Loucy (cell line): ENCODE measurements around the gene PIANP.
"Not testable (repeated sequence)": the region's sequence is repeated elsewhere in the genome, so short reads cannot be mapped to it uniquely, and the experiment has no call there.

ENCODE experiments used
- H2AFZ ChIP-seq: fragments of 200-600 bp; sonication (generic); 2 replicates; pipeline ENCODE4 v1.6.0; 2016; ENCODE audit warnings: antibody characterized with exemption, mild to moderate bottlenecking, low read length, moderate library complexity
- H3F3A ChIP-seq: fragments of 200-600 bp; 2 replicates; pipeline ENCODE4 v1.6.0; 2016; ENCODE audit warnings: antibody characterized with exemption, low read depth, mild to moderate bottlenecking
- H3K27me3 ChIP-seq: fragments of 200-600 bp; sonication (generic); 2 replicates; pipeline ENCODE4 v1.6.1; 2014; ENCODE audit warnings: low read length, mild to moderate bottlenecking; ENCODE audit not compliant: insufficient read depth, poor library complexity, severe bottlenecking
- H3K36me3 ChIP-seq: fragments of 200-600 bp; sonication (generic); 2 replicates; pipeline ENCODE4 v1.6.1; 2016; ENCODE audit warnings: low read length; ENCODE audit not compliant: insufficient read depth
- H3K4me1 ChIP-seq: fragments of 200-600 bp; sonication (generic); 2 replicates; pipeline ENCODE4 v1.5.1; 2014; ENCODE audit warnings: low read length, mild to moderate bottlenecking; ENCODE audit not compliant: insufficient read depth, poor library complexity, severe bottlenecking
- H3K4me2 ChIP-seq: fragments of 200-600 bp; sonication (generic); 2 replicates; pipeline ENCODE4 v1.6.0; 2014; ENCODE audit warnings: antibody characterized with exemption, low read length, low read depth, mild to moderate bottlenecking; ENCODE audit not compliant: poor library complexity, severe bottlenecking
- H3K4me3 ChIP-seq: fragments of 200-600 bp; sonication (generic); 2 replicates; pipeline ENCODE4 v1.5.1; 2014; ENCODE audit warnings: low read length, mild to moderate bottlenecking, mixed read lengths; ENCODE audit not compliant: poor library complexity, severe bottlenecking
- H3K79me2 ChIP-seq: fragments of 200-600 bp; sonication (generic); 2 replicates; pipeline ENCODE4 v1.6.1; 2014; ENCODE audit warnings: low read length; ENCODE audit not compliant: insufficient read depth
- H3K9ac ChIP-seq: fragments of 200-600 bp; sonication (generic); 2 replicates; pipeline ENCODE4 v1.6.0; 2014; ENCODE audit warnings: mild to moderate bottlenecking, low read depth, low read length, moderate library complexity; ENCODE audit not compliant: poor library complexity, severe bottlenecking
- H3K9me2 ChIP-seq: fragments of 200-600 bp; sonication (generic); replicated peaks from 2 replicates; pipeline ENCODE4 v1.6.1; 2016; ENCODE audit warnings: low read depth, low read length, mixed read lengths
- H3K9me3 ChIP-seq: fragments of 200-600 bp; sonication (generic); 2 replicates; pipeline ENCODE4 v1.6.1; 2014; ENCODE audit warnings: mild to moderate bottlenecking, antibody characterized with exemption, low read length, low read depth; ENCODE audit not compliant: insufficient read depth
- H4K20me1 ChIP-seq: fragments of 200-600 bp; sonication (generic); 2 replicates; pipeline ENCODE4 v1.6.0; 2014; ENCODE audit warnings: antibody characterized with exemption, low read length, mild to moderate bottlenecking; ENCODE audit not compliant: insufficient read depth, poor library complexity, severe bottlenecking
- CTCF ChIP-seq: fragments of 200-600 bp; sonication (generic); conservative IDR thresholded peaks from 2 replicates; pipeline ENCODE4 v1.5.1; 2014; ENCODE audit warnings: mild to moderate bottlenecking, antibody characterized with exemption, low read length
- EZH2phosphoT487 ChIP-seq: fragments of 200-600 bp; IDR thresholded peaks from 2 replicates; pipeline ENCODE4 v1.6.1; 2018; ENCODE audit warnings: antibody characterized with exemption, mild to moderate bottlenecking, moderate library complexity, borderline replicate concordance

Gene PIANP

GRCh38 chr12:6745741-6746525, 45.3 kb upstream of the PIANP start:
- H3K79me2 ChIP-seq: peaks cover 11% of the 10 kb centered on the region; the same call in 1 of the 2 replicates
- peak overlapping the region; percentile 46 for H3K9ac ChIP-seq
- H3F3A ChIP-seq: no peaks in the 10 kb centered on the region
- H3K4me3 ChIP-seq: no peak overlapping the region
- no peaks in the 10 kb centered on the region for H3K9me3 ChIP-seq
- peak overlapping the region; percentile 22 for H3K4me2 ChIP-seq
- H3K27me3 ChIP-seq: no peaks in the 10 kb centered on the region
- TF ChIP-seq CTCF: no peak
- TF ChIP-seq EZH2phosphoT487: no peak
- H2AFZ ChIP-seq: no peak overlapping the region
- H3K9me2 ChIP-seq: no peaks in the 10 kb centered on the region
- no peaks in the 10 kb centered on the region for H4K20me1 ChIP-seq
- peaks cover 31% of the 10 kb centered on the region; the same call in 1 of the 2 replicates for H3K36me3 ChIP-seq
- peaks cover 20% of the 10 kb centered on the region for H3K4me1 ChIP-seq

- H2AFZ ChIP-seq, H3K9me2 ChIP-seq, H4K20me1 ChIP-seq, H3K9me3 ChIP-seq, H3K79me2 ChIP-seq, H3F3A ChIP-seq, H3K4me3 ChIP-seq, H3K27me3 ChIP-seq, H3K4me2 ChIP-seq, H3K9ac ChIP-seq: not testable (repeated sequence)
- peaks cover 15% of the 10 kb centered on the region for H3K4me1 ChIP-seq
- peaks cover 15% of the 10 kb centered on the region; the same call in 1 of the 2 replicates for H3K36me3 ChIP-seq
Measured at GRCh38 chr12:6743300-6743699, 42.7 kb upstream of the PIANP start.

GRCh38 chr12:6742834-6743233, 42.2 kb upstream of the PIANP start:
- H3K4me2 ChIP-seq: no peak overlapping the region
- TF ChIP-seq CTCF: no peak
- TF ChIP-seq EZH2phosphoT487: no peak
- peaks cover 11% of the 10 kb centered on the region; the same call in 1 of the 2 replicates for H3K36me3 ChIP-seq
- peaks cover 15% of the 10 kb centered on the region for H3K4me1 ChIP-seq
- no peaks in the 10 kb centered on the region for H3K9me2 ChIP-seq
- H3F3A ChIP-seq: no peaks in the 10 kb centered on the region
- no peaks in the 10 kb centered on the region for H3K9me3 ChIP-seq
- no peak overlapping the region for H3K4me3 ChIP-seq
- H3K9ac ChIP-seq: no peak overlapping the region
- no peaks in the 10 kb centered on the region for H3K79me2 ChIP-seq
- H2AFZ ChIP-seq: no peak overlapping the region
- H3K27me3 ChIP-seq: no peaks in the 10 kb centered on the region
- H4K20me1 ChIP-seq: no peaks in the 10 kb centered on the region

- not testable (repeated sequence) for H3K36me3 ChIP-seq, H2AFZ ChIP-seq, H4K20me1 ChIP-seq, H3K4me2 ChIP-seq, H3K4me3 ChIP-seq, H3K9me3 ChIP-seq, H3F3A ChIP-seq, H3K79me2 ChIP-seq, H3K9me2 ChIP-seq, H3K27me3 ChIP-seq, H3K9ac ChIP-seq
- H3K4me1 ChIP-seq: peaks cover 15% of the 10 kb centered on the region
Measured at GRCh38 chr12:6742080-6742479, 41.5 kb upstream of the PIANP start.
